Spleen (tissue), 7 donors: ENCODE results near the gene DIDO1.

Source experiments
- POLR2A ChIP-seq, 3 donors: fragments of 450-650 bp; IDR thresholded peaks; one replicate each; pipeline ENCODE4 v1.5.1; 2017; ENCODE audit warnings: antibody characterized with exemption in 3 of 3, mild to moderate bottlenecking in 1 of 3
- POLR2AphosphoS5 ChIP-seq, 3 donors: sonication (generic); formaldehyde crosslinking; IDR thresholded peaks; one replicate each; pipeline ENCODE4 v1.5.1; 2017; ENCODE audit warnings: antibody characterized with exemption in 3 of 3
- TF ChIP-seq, protein P1 (sequence below), 11 experiments: fragments of 200-600 bp in 7 of 11; fragments of 450-650 bp in 4 of 11; sonication (generic) in 4 of 11; IDR thresholded peaks in 8 of 11; conservative IDR thresholded peaks in 3 of 11; 1 replicate in 7 of 11; 2 replicates in 4 of 11; pipeline versions ENCODE4 v1.4.0 to v1.8.0; 2016 to 2021; ENCODE audit warnings: antibody characterized with exemption in 11 of 11, inconsistent platforms in 4 of 11, mild to moderate bottlenecking in 1 of 11
- donor health status: DM: no; HTN: no; CAD: no; lungs with moderate emphysema.
- donor health status: DM: no; HTN: no; CAD: no.
- donor health status: DM: no; HTN: no; CAD: no.

DNA sequence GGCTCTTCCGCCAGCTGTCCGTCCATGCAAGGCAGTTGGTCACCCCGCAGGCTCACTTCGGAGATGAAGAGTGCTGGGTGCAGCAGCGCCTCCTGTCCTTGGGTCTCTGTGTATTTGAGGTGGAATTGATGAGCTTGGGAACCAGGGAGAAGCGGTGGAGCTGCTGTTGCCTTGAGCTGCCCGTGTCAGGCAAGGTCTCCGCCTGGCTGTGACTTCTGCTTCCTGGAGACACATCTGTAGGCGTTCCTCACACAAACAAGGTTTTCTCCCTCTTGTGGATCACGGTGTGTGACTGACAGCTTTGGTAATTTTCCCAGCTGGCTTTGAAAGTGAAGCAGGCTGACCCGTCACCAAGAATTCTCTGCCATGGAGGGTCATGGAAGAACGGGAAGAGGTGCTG, 23.7 kb upstream of the DIDO1 start:
- TF ChIP-seq, protein P1, sequence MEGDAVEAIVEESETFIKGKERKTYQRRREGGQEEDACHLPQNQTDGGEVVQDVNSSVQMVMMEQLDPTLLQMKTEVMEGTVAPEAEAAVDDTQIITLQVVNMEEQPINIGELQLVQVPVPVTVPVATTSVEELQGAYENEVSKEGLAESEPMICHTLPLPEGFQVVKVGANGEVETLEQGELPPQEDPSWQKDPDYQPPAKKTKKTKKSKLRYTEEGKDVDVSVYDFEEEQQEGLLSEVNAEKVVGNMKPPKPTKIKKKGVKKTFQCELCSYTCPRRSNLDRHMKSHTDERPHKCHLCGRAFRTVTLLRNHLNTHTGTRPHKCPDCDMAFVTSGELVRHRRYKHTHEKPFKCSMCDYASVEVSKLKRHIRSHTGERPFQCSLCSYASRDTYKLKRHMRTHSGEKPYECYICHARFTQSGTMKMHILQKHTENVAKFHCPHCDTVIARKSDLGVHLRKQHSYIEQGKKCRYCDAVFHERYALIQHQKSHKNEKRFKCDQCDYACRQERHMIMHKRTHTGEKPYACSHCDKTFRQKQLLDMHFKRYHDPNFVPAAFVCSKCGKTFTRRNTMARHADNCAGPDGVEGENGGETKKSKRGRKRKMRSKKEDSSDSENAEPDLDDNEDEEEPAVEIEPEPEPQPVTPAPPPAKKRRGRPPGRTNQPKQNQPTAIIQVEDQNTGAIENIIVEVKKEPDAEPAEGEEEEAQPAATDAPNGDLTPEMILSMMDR (IDR thresholded peaks at IDR 0.05 in 8 of 11, conservative IDR thresholded peaks at IDR 0.05 in 3 of 11) = no peak
- TF ChIP-seq POLR2A (IDR thresholded peaks at IDR 0.05) = no peak
- TF ChIP-seq POLR2AphosphoS5 (IDR thresholded peaks at IDR 0.05) = no peak
